ENCODE measurements around the gene ATOH7. TPM values are rescaled to one million over a fixed set of nuclear protein-coding genes. Genes with fewer than 3 reads are reported as not detected.

The ATOH7 gene
- total and polyA plus RNA-seq, 9 of the 15 experiments (the other 6 are each of a cell fraction or from before 2014, with no cell fraction given), result not detected

GRCh38 chr10:68230268-68230667, 1.6 kb downstream of the ATOH7 start:
- H3K9me1 ChIP-seq (ENCODE audit: control insufficient read depth, insufficient read depth, low read length), result no peaks in the 10 kb centered on the region
- no TSS peak for BruUV-seq (replicated peaks)
- no peaks in the 10 kb centered on the region for H4K20me1 ChIP-seq (replicated peaks; ENCODE audit: control insufficient read depth, insufficient read depth, low read length)
- H3K4me3 ChIP-seq, result no peak overlapping the region
- no peak overlapping the region for H3K9ac ChIP-seq (ENCODE audit: insufficient read depth in 1 of 2, low read depth in 2 of 2, low read length in 2 of 2)
- 22% methylated on average over 5 of the region's 5 CpGs for WGBS (ENCODE audit: insufficient coverage, low coverage, missing lambda C conversion rate)
- no peaks in the 10 kb centered on the region for H3K36me3 ChIP-seq (ENCODE audit: control insufficient read depth, insufficient read depth, low read length)
- in situ Hi-C loops (cut with MboI), result no loop called here
- peaks cover 0 to 9% of the 10 kb centered on the region in 2 experiments; a peak in 3 of 5 replicates for H3K4me1 ChIP-seq (replicated peaks in 1 of 2; ENCODE audit: control insufficient read depth in 2 of 2, insufficient read depth in 2 of 2, low read length in 2 of 2)
- H3K27me3 ChIP-seq (ENCODE audit: control insufficient read depth in 2 of 2, insufficient read depth in 2 of 2, low read length in 2 of 2), result peaks cover 22 to 43% of the 10 kb centered on the region in 2 experiments; a peak in 4 of 5 replicates
- no peaks in the 10 kb centered on the region for H3K9me3 ChIP-seq (replicated peaks; ENCODE audit: control insufficient read depth, insufficient read depth, low read depth, low read length)
- H3K27ac ChIP-seq (ENCODE audit: extremely low read depth, low read depth, low read length), result no peak overlapping the region
- intact Hi-C loops (cut with micrococcal nuclease), result no loop called here
- CTCF ChIA-PET (ENCODE audit: low intra/inter-chr PET ratio), result no interaction called here
- FAIRE-seq (no peak), ATAC-seq (no peak), DNase-seq (ENCODE audit: extremely low read depth in 1 of 4, low spot score in 3 of 4) (no peak)
- no peaks in the 10 kb centered on the region for H3K79me2 ChIP-seq (ENCODE audit: control insufficient read depth, insufficient read depth, low read length)
- H3K4me2 ChIP-seq (ENCODE audit: insufficient read depth, low read length), result no peak overlapping the region
- POLR2A ChIA-PET, result no interaction called here
- H2AFZ ChIP-seq (ENCODE audit: low read depth, low read length), result no peak overlapping the region
- TF ChIP-seq NR2C2 (CRISPR knock-in tag; IDR thresholded peaks at IDR 0.05), result no peak
- no peak for TF ChIP-seq NR2C2 (tag; IDR thresholded peaks at IDR 0.05)
- peak; percentile 54 for TF ChIP-seq CBX8 (IDR thresholded peaks at IDR 0.05; ENCODE audit: borderline replicate concordance, extremely low read depth, low read depth, low read length, poor library complexity, severe bottlenecking)

- intact Hi-C loops (cut with micrococcal nuclease) (no loop called here), in situ Hi-C loops (cut with MboI) (no loop called here)
- ChIA-PET POLR2A (no interaction called here), CTCF (ENCODE audit: low intra/inter-chr PET ratio) (no interaction called here)
- H3K4me3 ChIP-seq, result no peak overlapping the region
- no peaks in the 10 kb centered on the region for H3K9me3 ChIP-seq (replicated peaks; ENCODE audit: control insufficient read depth, insufficient read depth, low read depth, low read length)
- DNase-seq (ENCODE audit: extremely low read depth in 1 of 4, low spot score in 3 of 4) (no peak), FAIRE-seq (no peak), ATAC-seq (no peak)
- H3K9me1 ChIP-seq (ENCODE audit: control insufficient read depth, insufficient read depth, low read length), result no peaks in the 10 kb centered on the region
- TF ChIP-seq SIRT6 (IDR thresholded peaks at IDR 0.05; ENCODE audit: low read depth, low read length) (no peak), NUFIP1 (IDR thresholded peaks at IDR 0.05; ENCODE audit: partially characterized antibody) (no peak)
- H3K36me3 ChIP-seq (ENCODE audit: control insufficient read depth, insufficient read depth, low read length), result no peaks in the 10 kb centered on the region
- no peak overlapping the region for H3K4me2 ChIP-seq (ENCODE audit: insufficient read depth, low read length)
- H3K27ac ChIP-seq (ENCODE audit: extremely low read depth, low read depth, low read length), result no peak overlapping the region
- H4K20me1 ChIP-seq (replicated peaks; ENCODE audit: control insufficient read depth, insufficient read depth, low read length), result no peaks in the 10 kb centered on the region
- no TSS peak for BruUV-seq (replicated peaks)
- H3K9ac ChIP-seq (ENCODE audit: insufficient read depth in 1 of 2, low read depth in 2 of 2, low read length in 2 of 2), result no peak overlapping the region
- H3K79me2 ChIP-seq (ENCODE audit: control insufficient read depth, insufficient read depth, low read length), result no peaks in the 10 kb centered on the region
- peaks cover 5 to 7% of the 10 kb centered on the region in 2 experiments; a peak in 3 of 5 replicates for H3K27me3 ChIP-seq (ENCODE audit: control insufficient read depth in 2 of 2, insufficient read depth in 2 of 2, low read length in 2 of 2)
- H3K4me1 ChIP-seq (replicated peaks in 1 of 2; ENCODE audit: control insufficient read depth in 2 of 2, insufficient read depth in 2 of 2, low read length in 2 of 2), result no peaks in the 10 kb centered on the region
- no peak overlapping the region for H2AFZ ChIP-seq (ENCODE audit: low read depth, low read length)
Observed at GRCh38 chr10:68224810-68225209, 7.1 kb downstream of the ATOH7 start.

Measured in K562 (cell line).